H54 (cell line): Measurements from ENCODE around the gene EPB41L1.
"Not testable (repeated sequence)": the region's sequence is repeated elsewhere in the genome, so short reads cannot be mapped to it uniquely, and the experiment has no call there.

Experiments
- DNase-seq: peaks from one replicate; pipeline ENCODE4 v3.0.0; 2011; ENCODE audit warnings: low spot score, mixed read lengths; ENCODE audit not compliant: insufficient read length
- FAIRE-seq: peaks from 3 replicates; lab custom pipeline; 2011; peaks lifted over from hg19 to GRCh38; lab: Jason Lieb, UNC
- POLR2A ChIP-seq: IDR thresholded peaks from 2 replicates; pipeline ENCODE4 v1.6.1; 2011; ENCODE audit warnings: low read depth, mild to moderate bottlenecking, low read length

The EPB41L1 gene

DNA sequence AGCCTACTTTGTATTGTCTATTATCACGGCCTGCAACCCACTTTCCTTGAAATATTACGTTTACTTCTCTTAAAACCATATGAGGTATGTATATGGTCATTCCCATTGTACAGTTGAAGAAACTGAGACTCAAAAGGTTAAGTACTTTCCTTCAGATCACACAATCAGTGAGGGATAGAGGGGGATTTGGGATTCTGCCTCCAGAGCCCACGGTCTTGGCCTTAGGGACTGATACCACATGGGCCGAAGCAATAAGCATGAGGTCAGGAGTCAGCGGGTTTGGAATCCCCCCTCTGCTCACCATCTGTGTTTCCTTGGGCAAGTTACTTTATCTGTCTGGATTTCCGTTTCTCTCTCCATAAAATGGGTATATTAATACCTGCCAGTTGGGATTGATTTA lies 19.4 kb upstream of the EPB41L1 start:
- TF ChIP-seq POLR2A = no peak
- DNase-seq = no peak
- no peak for FAIRE-seq

DNA sequence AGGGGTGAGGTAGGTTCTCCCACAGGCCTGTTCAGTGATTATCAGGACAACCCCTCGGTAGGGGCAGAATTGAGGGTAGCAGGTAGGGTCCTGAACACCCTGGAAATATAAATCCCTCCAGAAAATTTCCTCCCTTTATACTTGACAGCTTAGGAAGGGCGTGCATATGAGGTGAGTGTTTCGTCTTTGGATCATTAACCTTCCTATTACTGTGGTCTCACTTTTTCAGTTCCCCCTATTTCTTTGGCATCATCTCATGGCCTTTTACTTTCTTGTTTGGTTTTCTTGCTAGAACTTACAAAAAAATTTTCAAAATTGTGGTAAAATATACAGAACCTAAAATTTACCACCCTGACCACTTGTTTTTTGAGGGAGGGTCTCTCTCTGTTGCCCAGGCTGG lies 18.7 kb upstream of the EPB41L1 start:
- TF ChIP-seq POLR2A = no peak
- DNase-seq = no peak
- FAIRE-seq = no peak

DNA sequence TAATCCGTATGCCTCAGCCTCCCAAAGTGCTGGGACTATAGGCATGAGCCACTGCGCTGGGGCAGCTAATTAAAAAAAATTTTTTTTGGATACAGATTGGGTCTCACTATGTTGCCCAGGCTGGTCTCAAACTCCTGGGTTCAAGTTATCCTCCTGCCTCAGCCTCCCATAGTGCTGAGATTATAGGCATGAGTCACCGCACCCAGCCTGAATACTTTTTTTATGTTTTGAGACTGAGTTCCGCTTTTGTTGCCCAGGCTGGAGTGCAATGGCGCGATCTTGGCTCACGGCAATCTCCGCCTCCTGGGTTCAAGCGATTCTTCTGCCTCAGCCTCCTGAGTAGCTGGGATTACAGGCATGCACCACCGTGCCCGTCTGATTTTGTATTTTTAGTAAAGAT lies 17.2 kb upstream of the EPB41L1 start:
- DNase-seq, FAIRE-seq: not testable (repeated sequence)

DNA sequence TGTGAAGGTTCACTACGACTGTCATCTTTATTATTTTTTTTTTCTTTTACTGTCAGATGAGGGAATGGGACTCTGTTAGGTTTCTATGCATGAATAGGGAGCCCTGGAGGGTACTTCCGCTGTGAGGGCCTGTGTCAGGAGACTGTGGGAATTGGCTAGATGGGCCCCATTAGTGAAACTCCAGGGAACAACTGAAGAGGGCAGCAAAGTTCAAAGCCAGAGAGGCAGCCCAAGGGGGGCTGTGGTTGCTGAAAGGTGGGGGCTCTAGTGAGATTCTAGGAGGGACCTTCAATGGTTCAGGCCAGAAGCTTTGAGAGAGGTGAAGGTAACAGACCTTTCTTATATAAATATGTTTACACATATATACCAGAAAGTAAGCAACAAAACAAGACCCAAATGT lies 13.2 kb upstream of the EPB41L1 start:
- DNase-seq = no peak
- no peak for TF ChIP-seq POLR2A
- FAIRE-seq = no peak

DNA sequence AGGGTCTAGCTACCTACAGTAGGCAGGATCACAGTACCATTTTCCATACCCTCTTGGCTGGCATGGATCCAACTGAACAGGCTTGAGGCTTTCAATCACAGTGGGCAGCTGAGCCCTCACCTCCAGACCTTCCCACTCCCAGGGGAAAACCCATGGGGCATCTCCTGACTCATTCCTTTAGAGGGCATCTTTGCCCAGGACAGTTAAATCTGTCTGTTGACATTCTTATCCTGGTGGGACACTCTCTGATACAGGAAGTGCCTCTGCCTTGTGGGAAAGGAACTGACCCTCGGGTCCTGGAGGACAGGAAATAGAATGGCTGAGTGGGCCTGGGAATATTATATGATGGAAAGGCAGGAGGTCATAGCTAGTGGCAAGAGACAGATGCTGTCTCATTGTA lies 10.2 kb upstream of the EPB41L1 start:
- FAIRE-seq = no peak
- DNase-seq = peak; percentile 42

DNA sequence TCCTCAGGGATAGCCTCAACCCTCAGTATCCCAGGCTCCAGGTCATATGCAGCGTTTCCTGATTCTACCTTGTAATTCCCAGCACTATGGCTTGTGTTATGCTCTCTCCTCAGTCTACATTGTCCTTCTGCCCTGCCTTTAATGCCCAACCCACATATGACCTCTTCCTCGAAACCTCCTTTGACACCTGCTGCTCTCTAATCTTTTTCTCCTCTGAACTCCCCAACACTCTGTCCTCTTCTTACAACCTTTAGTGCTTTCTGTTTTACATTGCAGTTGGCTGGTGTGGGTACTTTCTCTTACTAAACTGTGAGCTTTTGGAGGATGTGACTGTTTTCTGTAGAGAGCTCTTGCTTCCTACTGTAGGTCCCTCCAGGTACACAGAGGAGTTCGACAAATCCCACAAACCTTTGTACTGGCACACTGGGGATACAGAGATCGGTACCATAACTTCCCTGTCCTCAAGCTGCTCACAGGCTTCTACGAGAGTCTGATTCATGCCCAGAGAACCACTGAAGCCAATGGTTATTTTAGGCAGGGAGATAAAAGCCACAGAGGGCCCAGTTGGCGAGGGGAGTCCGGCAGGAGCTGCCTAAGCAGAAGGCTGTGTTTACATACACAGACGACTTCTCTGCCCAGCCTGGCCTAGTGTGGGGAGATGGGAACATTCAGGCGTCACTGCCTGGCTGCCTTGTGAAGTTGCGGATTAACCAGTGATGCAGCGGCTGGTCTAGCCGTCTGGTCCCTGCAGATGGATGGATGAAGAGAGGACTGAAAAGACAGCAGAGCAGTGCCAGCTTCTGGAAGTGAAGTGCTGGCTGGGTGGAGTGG lies 8.4 kb upstream of the EPB41L1 start:
- DNase-seq = no peak
- FAIRE-seq = no peak
- no peak for TF ChIP-seq POLR2A

More for the DNA sequence above, 10.2 kb upstream of the EPB41L1 start:
- TF ChIP-seq POLR2A = no peak

DNA sequence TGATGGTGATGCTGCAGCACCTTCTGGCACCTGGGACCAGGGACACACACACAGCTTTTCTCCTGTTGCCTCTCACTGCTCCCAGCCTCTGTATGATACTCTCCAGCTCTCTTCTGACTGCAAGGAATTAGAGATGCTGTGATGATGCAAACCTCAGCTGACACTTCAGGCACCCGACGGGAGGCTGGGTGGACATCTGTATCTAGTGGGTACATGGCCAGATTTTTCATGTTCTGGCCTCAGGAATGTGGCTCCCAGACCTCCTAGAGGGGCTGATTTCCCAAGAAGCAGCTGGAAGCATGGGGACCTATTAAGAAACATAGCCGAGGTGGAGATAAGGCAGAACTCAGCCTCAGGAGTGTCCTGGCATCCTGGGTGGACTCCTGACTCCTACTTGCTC lies 6.8 kb upstream of the EPB41L1 start:
- FAIRE-seq = no peak

DNA sequence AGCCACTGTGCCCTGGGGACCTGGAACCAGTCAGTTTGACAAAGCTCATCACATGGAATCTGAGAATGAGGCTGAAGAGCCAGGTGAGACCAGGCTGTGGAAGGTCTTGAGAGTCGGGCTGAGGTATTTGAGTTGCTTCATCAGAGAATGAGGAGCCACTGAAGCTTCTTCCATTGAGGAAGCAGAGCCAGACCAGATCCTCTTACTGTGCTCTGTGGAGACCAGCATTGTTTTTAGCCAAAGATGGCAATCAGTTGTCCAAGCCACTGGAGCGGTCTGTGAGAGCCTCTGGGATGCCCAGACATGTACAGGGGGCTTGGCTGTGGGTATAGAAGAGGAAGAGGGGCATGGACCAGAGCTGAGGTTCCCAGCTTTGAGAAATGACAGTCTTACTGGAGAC lies 6.1 kb upstream of the EPB41L1 start:
- DNase-seq (no peak), FAIRE-seq (no peak)
- TF ChIP-seq POLR2A = no peak

More for the DNA sequence above, 6.8 kb upstream of the EPB41L1 start:
- no peak for DNase-seq
- no peak for TF ChIP-seq POLR2A

DNA sequence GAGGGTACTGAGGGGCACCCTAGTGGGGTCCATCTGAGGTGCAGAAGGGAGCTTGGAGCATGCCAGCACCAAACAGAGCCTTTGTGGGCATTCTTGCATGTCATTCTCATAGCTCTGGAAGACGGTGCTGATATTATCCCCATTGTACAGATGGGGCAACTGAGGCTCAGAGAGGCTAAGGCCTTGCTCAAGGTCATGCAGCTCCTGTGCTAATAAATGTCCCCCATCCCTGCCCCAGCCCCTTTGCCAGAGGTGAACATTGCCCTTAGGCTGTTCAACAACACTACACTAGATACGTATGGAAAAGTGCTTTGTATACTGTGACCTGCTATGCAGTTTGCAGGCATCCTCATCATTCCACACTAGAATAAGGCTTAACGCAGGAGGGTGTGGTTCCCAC lies 5.5 kb upstream of the EPB41L1 start:
- no peak for DNase-seq
- no peak for FAIRE-seq
- no peak for TF ChIP-seq POLR2A

DNA sequence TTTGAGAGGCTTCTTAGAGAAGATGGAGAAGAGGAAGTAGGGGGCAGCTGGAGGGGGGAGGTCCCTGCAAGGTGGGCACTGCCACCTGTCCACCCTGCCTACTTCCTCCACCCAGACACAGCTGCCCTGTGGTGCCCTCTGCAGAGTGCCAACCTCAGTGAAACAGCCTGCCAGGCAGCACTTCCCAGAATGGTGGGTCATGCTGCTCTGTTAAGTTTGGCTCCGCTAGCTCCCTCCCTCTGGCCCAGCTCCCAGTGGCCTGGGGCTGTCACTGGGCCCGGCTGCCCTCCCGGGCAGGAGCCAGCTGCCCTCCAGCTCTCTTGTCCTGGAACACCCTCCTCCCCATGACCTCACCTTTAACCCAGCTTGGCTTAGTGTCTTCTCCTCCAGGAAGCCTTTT lies 5.1 kb upstream of the EPB41L1 start:
- FAIRE-seq (no peak), DNase-seq (no peak)
- TF ChIP-seq POLR2A = no peak

DNA sequence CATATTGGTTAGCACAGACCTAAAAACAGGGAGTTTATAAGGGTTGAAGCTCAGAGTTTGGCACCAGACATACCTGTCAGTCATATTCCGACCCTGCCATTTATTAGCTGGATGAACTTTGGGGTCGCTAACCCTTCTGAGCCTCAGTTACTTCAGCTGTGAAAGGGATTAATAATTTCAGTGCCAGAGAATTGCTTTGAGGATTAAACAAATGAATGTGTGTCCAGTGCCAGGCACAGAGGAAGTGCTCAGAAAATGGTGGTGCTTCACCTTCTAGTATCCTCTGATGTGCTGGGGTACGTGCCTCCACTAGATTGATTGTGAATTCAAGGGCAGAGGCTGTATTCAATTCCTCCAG lies 4.1 kb upstream of the EPB41L1 start:
- FAIRE-seq (no peak), DNase-seq (no peak)
- no peak for TF ChIP-seq POLR2A

DNA sequence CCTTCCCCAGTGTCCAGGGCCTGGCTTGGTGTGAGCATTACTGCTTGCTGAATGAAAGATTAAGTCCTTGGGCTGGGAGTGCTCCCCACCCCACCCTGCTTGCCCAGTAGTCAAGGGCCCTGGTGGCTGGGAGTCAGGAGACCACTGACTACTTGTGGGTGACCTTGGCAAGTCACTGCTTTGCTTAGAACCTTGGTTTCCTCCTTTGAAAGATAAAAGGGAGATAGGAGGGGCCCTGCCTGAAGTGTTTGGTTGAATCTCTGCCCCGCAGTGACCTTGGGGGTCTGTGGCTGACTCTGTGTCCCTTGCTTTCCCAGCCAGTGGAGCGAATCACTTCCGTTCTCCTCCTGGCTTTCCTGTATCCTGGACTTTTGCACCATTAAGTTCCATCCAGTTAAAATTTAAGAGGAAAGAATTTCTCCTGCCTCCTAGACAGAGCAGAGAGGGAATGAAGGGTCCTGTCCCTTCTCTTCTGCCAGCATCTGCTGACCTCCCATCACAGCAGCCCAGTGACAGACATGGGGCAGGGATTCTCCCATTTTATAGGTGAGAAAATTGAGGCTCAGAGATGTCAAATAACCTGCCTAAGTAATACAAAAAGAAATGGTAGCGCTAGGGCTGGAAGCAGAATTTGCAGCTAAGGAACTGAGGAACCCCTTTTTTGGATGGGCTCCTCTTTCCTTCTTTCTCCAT lies 3.5 kb upstream of the EPB41L1 start:
- no peak for DNase-seq
- TF ChIP-seq POLR2A = no peak
- no peak for FAIRE-seq

DNA sequence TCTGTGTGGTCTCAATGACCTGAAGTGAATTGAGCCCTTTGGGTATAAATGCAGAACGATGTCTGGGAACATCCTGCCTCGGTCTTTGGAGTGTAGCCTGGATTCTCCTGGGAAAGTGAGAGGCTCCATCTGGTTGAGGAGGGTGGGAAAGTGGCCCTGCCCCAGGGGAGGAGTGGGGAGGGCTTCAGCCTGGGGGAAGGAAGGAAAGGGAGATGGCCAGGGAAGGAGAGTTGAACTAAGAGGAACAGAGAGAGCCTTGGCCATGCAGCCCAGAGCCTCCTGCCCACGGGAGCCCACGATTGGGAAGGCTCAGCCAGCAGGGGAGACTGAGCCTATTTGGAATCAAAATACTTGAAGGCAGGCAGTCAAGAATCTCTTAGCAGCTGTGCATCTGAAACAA lies 2.3 kb upstream of the EPB41L1 start:
- DNase-seq (no peak), FAIRE-seq (no peak)
- TF ChIP-seq POLR2A = no peak

DNA sequence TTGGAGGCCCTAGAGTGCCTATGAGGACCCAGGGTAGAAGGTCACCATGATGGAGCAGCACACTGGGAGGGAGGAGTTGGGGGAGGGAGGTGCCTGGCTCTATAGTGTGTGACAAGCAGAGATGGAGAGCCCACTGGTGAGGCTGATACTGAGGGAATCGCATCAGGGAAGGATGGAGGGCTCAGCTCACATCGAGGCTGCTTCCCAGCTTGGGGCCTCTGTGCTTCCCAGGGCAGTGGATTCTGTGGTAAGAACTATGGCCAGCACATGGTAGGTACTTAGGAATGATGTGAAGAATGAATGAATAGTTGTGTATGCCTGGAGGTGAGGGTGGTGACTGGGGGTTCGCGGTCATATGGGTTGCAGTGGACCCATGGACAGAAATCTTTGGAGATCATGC lies 1.3 kb upstream of the EPB41L1 start:
- FAIRE-seq = no peak
- no peak for DNase-seq
- no peak for TF ChIP-seq POLR2A
